KMS-11 (cell line): ENCODE data around the gene WIZ.
A peak's percentile ranks its signal among the peaks of the same experiment; 100 is the strongest.

ENCODE experiments used
- H2AFZ ChIP-seq: fragments of 200-600 bp; sonication (generic); 2 replicates; pipeline ENCODE4 v1.6.1; 2016; ENCODE audit warnings: antibody characterized with exemption, mixed run types, low read depth
- H3K27ac ChIP-seq: fragments of 200-600 bp; sonication (generic); 2 replicates; pipeline ENCODE4 v1.6.1; 2016; ENCODE audit warnings: mild to moderate bottlenecking, mixed run types
- H3K27me3 ChIP-seq: fragments of 200-600 bp; sonication (generic); 2 replicates; pipeline ENCODE4 v1.6.1; 2017; ENCODE audit warnings: mild to moderate bottlenecking, low read depth, mixed run types, moderate library complexity; ENCODE audit not compliant: insufficient read depth
- H3K36me3 ChIP-seq: fragments of 200-600 bp; sonication (generic); 2 replicates; pipeline ENCODE4 v1.6.1; 2017; ENCODE audit warnings: mild to moderate bottlenecking, mixed run types; ENCODE audit not compliant: insufficient read depth
- H3K4me1 ChIP-seq: fragments of 200-600 bp; sonication (generic); 2 replicates; pipeline ENCODE4 v1.6.1; 2016; ENCODE audit warnings: mild to moderate bottlenecking, low read depth, mixed run types; ENCODE audit not compliant: poor library complexity, severe bottlenecking
- H3K4me2 ChIP-seq: fragments of 200-600 bp; sonication (generic); 2 replicates; pipeline ENCODE4 v1.7.0; 2016; ENCODE audit warnings: mild to moderate bottlenecking, mixed run types
- H3K4me3 ChIP-seq: fragments of 200-600 bp; sonication (generic); IDR thresholded peaks from 2 replicates; pipeline ENCODE4 v1.6.1; 2017; ENCODE audit warnings: low read depth, low read length, mixed read lengths; ENCODE audit not compliant: insufficient read depth
- H3K79me2 ChIP-seq: fragments of 200-600 bp; sonication (generic); 2 replicates; pipeline ENCODE4 v1.6.1; 2016; ENCODE audit warnings: low read depth, mixed run types; ENCODE audit not compliant: insufficient read depth
- H3K9ac ChIP-seq: fragments of 200-600 bp; sonication (generic); 2 replicates; pipeline ENCODE4 v1.6.1; 2016; ENCODE audit warnings: mild to moderate bottlenecking, mixed run types
- H4K20me1 ChIP-seq: fragments of 200-600 bp; sonication (generic); 2 replicates; pipeline ENCODE4 v1.6.1; 2016; ENCODE audit warnings: mild to moderate bottlenecking, mixed run types; ENCODE audit not compliant: insufficient read depth
- CTCF ChIP-seq: fragments of 200-600 bp; sonication (generic); conservative IDR thresholded peaks from 2 replicates; pipeline ENCODE4 v1.6.1; 2017; ENCODE audit warnings: low read depth, mild to moderate bottlenecking, antibody characterized with exemption, low read length, moderate library complexity, mixed read lengths

Gene WIZ

GRCh38 chr19:15379999-15380647 lies 69.6 kb downstream of the WIZ start:
- H3K36me3 ChIP-seq: no peaks in the 10 kb centered on the region; the same call in 1 of the 2 replicates
- no peak overlapping the region for H3K4me3 ChIP-seq
- H3K9ac ChIP-seq: peak overlapping the region; percentile 63
- H3K4me1 ChIP-seq: peaks cover 32% of the 10 kb centered on the region
- no peaks in the 10 kb centered on the region for H4K20me1 ChIP-seq
- H3K27ac ChIP-seq: peak overlapping the region; percentile 60
- H2AFZ ChIP-seq: peak overlapping the region; percentile 49
- H3K79me2 ChIP-seq: peaks cover 45% of the 10 kb centered on the region
- H3K4me2 ChIP-seq: peak overlapping the region; percentile 88; the same call in 1 of the 2 replicates
- H3K27me3 ChIP-seq: no peaks in the 10 kb centered on the region
- TF ChIP-seq CTCF: no peak

- Histone ChIP-seq H3K36me3 (no peaks in the 10 kb centered on the region; the same call in 1 of the 2 replicates), H3K27me3 (no peaks in the 10 kb centered on the region), H3K27ac (peak within 1 kb of the TSS; percentile 100), H3K4me3 (no peak within 1 kb of the TSS), H3K9ac (peak within 1 kb of the TSS; percentile 99), H3K4me2 (peak within 1 kb of the TSS; percentile 98), H3K79me2 (peaks cover 53% of the 10 kb centered on the region), H4K20me1 (no peaks in the 10 kb centered on the region), H3K4me1 (peaks cover 32% of the 10 kb centered on the region), H2AFZ (peak within 1 kb of the TSS; percentile 52)
- no peak for TF ChIP-seq CTCF
Measured at GRCh38 chr19:15379083-15379998, 70.4 kb downstream of the WIZ start, which contains the start of gene AKAP8. Gene AKAP8 (minus strand): TSS chr19:15379787. CDS start chr19:15379731, 56 bp downstream.

GRCh38 chr19:15378534-15379082 lies 71.1 kb downstream of the WIZ start:
- Histone ChIP-seq H4K20me1 (no peaks in the 10 kb centered on the region), H2AFZ (peak overlapping the region; percentile 52)

More at GRCh38 chr19:15378534-15379082, 71.1 kb downstream of the WIZ start:
- no peaks in the 10 kb centered on the region; the same call in 1 of the 2 replicates for H3K36me3 ChIP-seq
- peaks cover 61% of the 10 kb centered on the region for H3K79me2 ChIP-seq
- no peak for TF ChIP-seq CTCF
- no peak overlapping the region for H3K4me3 ChIP-seq
- peak overlapping the region; percentile 100 for H3K27ac ChIP-seq
- H3K4me2 ChIP-seq: peak overlapping the region; percentile 98
- no peaks in the 10 kb centered on the region for H3K27me3 ChIP-seq
- peaks cover 32% of the 10 kb centered on the region for H3K4me1 ChIP-seq
- H3K9ac ChIP-seq: peak overlapping the region; percentile 99
